RKO (cell line): ENCODE data around the gene TMEM250.
"Not testable (repeated sequence)": the region's sequence is repeated elsewhere in the genome, so short reads cannot be mapped to it uniquely, and the experiment has no call there.

Source experiments
- DNase-seq: peaks from one replicate; pipeline ENCODE4 v3.0.0-alpha.2; 2016; ENCODE audit warnings: low spot score

TMEM250 gene

GRCh38 chr9:136111190-136111589 is 7.5 kb downstream of the TMEM250 start:
- no peak for DNase-seq

GRCh38 chr9:136110082-136111061 is 8.3 kb downstream of the TMEM250 start:
- no peak for DNase-seq

GRCh38 chr9:136109351-136110081 is 9.2 kb downstream of the TMEM250 start:
- DNase-seq = peak; percentile 60

- DNase-seq = no peak
Observed at GRCh38 chr9:136108648-136109266, 9.9 kb downstream of the TMEM250 start.

GRCh38 chr9:136107953-136108647 is 10.6 kb downstream of the TMEM250 start:
- DNase-seq = no peak

- no peak for DNase-seq
Observed at GRCh38 chr9:136107155-136107952, 11.3 kb downstream of the TMEM250 start.

- DNase-seq = no peak
Observed at GRCh38 chr9:136105398-136106135, 13.1 kb downstream of the TMEM250 start.

GRCh38 chr9:136104916-136105315 is 13.8 kb downstream of the TMEM250 start:
- DNase-seq = no peak

GRCh38 chr9:136104488-136104800 is 14.2 kb downstream of the TMEM250 start:
- no peak for DNase-seq

GRCh38 chr9:136103651-136104487 is 14.8 kb downstream of the TMEM250 start:
- no peak for DNase-seq

GRCh38 chr9:136101615-136102074 is 17.0 kb downstream of the TMEM250 start:
- DNase-seq = not testable (repeated sequence)

GRCh38 chr9:136100700-136101614 is 17.7 kb downstream of the TMEM250 start:
- DNase-seq = no peak

- no peak for DNase-seq
Observed at GRCh38 chr9:136099542-136099941, 19.1 kb downstream of the TMEM250 start.

- no peak for DNase-seq
Observed at GRCh38 chr9:136098844-136099243, 19.8 kb downstream of the TMEM250 start.

GRCh38 chr9:136098210-136098609 is 20.5 kb downstream of the TMEM250 start:
- DNase-seq = no peak

GRCh38 chr9:136096505-136097001 is 22.1 kb downstream of the TMEM250 start:
- no peak for DNase-seq

- peak; percentile 83 for DNase-seq
Observed at GRCh38 chr9:136095070-136096058, 23.3 kb downstream of the TMEM250 start, which contains the start of gene NACC2. NACC2 (minus strand) TSS chr9:136095289; CDS start chr9:136050521, 44,768 bp downstream.
